Left lung (tissue), 10 donors: Measurements from ENCODE around the gene CENPB. TPM values are rescaled to one million over a fixed set of nuclear protein-coding genes. Genes with fewer than 3 reads are reported as not detected.

Source experiments
- ATAC-seq: fragments of 200-7000 bp; cut with Tn5 transposase; one replicate; pipeline ENCODE4 v1.9.1; 2020; ENCODE audit warnings: moderate library complexity
- DNase-seq, 4 donors: peaks; one replicate each; pipeline ENCODE4 v3.0.0-alpha.2; 2013 to 2020
- H3K27ac ChIP-seq, 2 donors: fragments of 200-600 bp; sonication (generic) in 1 of 2; one replicate each; pipeline versions ENCODE4 v1.5.0 to v1.8.0; 2020 to 2021
- H3K27me3 ChIP-seq, 2 donors: fragments of 200-600 bp; sonication (generic) in 1 of 2; one replicate each; pipeline versions ENCODE4 v1.5.0 to v1.8.0; 2020 to 2021
- H3K36me3 ChIP-seq, 2 donors: fragments of 200-600 bp; sonication (generic) in 1 of 2; one replicate each; pipeline versions ENCODE4 v1.5.0 to v1.8.0; 2020 to 2021
- H3K4me1 ChIP-seq, 2 donors: fragments of 200-600 bp; one replicate each; pipeline ENCODE4 v1.8.0; 2021
- H3K4me3 ChIP-seq, 2 donors: fragments of 200-600 bp; sonication (generic) in 1 of 2; one replicate each; pipeline versions ENCODE4 v1.5.0 to v1.8.0; 2020 to 2021; ENCODE audit warnings: mild to moderate bottlenecking in 1 of 2
- H3K9me3 ChIP-seq, 2 donors: fragments of 200-600 bp; sonication (generic) in 1 of 2; one replicate each; pipeline versions ENCODE4 v1.5.0 to v1.8.0; 2020 to 2021
- intact Hi-C, 2 donors: fragments of 100-400 bp; cut with DNase I; formaldehyde crosslinking; loops; one replicate each; pipeline versions ENCODE4 v1.11.2 to v1.14.2; 2022
- polyA plus RNA-seq, 6 donors: library from polyadenylated mRNA; unstranded; fragments of 120-200 nt; gene quantifications; one replicate each; pipeline ENCODE4 v1.2.1, GENCODE V29; 2013; ENCODE audit not compliant: insufficient read length in 6 of 6
- total RNA-seq, 2 donors: library from RNA; stranded (reverse); fragmentation: NEBNext Ultra II Directional; extraction: Animal tissue kit (Norgen Biotek cat#: 25700); gene quantifications; one replicate each; pipeline ENCODE4 v1.2.1, GENCODE V29; 2021
- TF ChIP-seq, protein P1 (sequence below), 2 donors: fragments of 200-600 bp; sonication (generic) in 1 of 2; IDR thresholded peaks; one replicate each; pipeline versions ENCODE4 v1.5.0 to v1.8.0; 2021; ENCODE audit warnings: antibody characterized with exemption in 2 of 2
- donor health status: DM: no; HTN: yes; CAD: no.
- donor health status: DM: no; HTN: no; CAD: no.

The CENPB gene
- total and polyA plus RNA-seq, 8 donors: 38.0 to 94.5 (median 53.4) TPM

DNA sequence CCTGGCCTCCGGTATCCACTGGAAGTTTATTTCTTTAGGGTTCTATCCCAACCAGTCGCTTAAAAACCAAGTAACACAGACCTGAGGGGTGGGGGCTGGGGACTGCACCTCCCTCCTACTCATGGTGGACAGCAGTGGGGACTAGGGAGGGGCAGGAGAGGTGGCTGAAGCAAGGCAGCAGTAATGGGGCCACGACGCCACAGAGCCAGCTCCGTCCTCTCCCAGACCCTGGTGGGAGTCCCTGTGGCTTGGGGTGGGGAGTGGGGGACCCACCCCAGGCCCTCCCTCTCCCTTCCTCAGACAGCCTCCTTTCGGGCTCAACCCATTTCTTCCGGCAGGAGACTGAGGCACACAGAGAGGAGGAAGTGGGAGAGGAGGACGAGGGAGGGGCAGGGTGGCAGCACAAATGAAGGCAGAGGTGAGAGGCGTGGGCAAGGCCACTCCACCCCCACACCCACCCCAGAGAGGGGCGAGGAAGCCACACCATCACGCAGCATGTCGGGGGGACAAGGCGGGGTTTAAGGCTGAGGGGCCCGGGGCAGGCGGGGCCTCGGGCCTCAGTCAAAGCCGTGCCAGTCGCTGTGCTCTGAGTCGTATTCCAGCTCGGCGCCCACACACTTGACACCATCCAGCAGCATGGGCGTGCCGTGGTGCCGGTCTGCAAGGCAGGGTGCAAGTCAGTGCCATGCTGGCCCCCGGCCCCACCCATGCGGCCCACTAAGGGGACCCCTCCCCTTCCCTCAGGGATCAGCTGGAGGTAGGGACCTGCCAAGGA is 32.9 kb downstream of the CENPB start:
- TF ChIP-seq, protein P1, sequence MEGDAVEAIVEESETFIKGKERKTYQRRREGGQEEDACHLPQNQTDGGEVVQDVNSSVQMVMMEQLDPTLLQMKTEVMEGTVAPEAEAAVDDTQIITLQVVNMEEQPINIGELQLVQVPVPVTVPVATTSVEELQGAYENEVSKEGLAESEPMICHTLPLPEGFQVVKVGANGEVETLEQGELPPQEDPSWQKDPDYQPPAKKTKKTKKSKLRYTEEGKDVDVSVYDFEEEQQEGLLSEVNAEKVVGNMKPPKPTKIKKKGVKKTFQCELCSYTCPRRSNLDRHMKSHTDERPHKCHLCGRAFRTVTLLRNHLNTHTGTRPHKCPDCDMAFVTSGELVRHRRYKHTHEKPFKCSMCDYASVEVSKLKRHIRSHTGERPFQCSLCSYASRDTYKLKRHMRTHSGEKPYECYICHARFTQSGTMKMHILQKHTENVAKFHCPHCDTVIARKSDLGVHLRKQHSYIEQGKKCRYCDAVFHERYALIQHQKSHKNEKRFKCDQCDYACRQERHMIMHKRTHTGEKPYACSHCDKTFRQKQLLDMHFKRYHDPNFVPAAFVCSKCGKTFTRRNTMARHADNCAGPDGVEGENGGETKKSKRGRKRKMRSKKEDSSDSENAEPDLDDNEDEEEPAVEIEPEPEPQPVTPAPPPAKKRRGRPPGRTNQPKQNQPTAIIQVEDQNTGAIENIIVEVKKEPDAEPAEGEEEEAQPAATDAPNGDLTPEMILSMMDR (IDR thresholded peaks at IDR 0.05): no peak

DNA sequence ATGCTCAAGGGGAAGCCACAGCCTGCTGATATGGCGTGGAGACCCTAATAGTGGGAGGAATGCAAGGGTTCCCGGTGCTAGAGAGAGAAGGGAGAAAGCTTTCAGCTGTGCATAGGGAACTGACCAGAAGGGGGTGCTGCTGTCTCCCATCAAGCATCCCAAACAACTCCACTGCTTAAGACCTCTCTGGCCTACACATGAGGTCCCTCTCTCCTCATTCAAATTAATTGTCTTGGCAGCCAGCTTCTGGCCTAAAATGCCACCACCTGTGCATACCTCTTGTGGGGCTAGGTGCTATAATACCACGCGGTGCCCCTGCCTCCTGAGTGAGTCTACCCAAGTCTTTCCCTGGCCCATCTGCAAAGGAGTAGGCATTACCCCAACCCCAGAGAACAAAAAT is 33.4 kb downstream of the CENPB start:
- H3K27ac ChIP-seq: no peak overlapping the region
- peaks cover 0 to 42% of the 10 kb centered on the region in 2 donors for H3K4me1 ChIP-seq
- DNase-seq: peak in 2 of 4 donors; percentile 42 to 67

More for the DNA sequence above, 32.9 kb downstream of the CENPB start:
- Histone ChIP-seq H3K4me1 (peaks cover 0 to 42% of the 10 kb centered on the region in 2 donors), H3K36me3 (peaks cover 0 to 61% of the 10 kb centered on the region in 2 donors), H3K4me3 (no peak overlapping the region), H3K27ac (no peak overlapping the region), H3K9me3 (no peaks in the 10 kb centered on the region), H3K27me3 (peaks cover 0 to 32% of the 10 kb centered on the region in 2 donors)
- no peak for ATAC-seq
- no peak for DNase-seq
- intact Hi-C loops: no loop called here

DNA sequence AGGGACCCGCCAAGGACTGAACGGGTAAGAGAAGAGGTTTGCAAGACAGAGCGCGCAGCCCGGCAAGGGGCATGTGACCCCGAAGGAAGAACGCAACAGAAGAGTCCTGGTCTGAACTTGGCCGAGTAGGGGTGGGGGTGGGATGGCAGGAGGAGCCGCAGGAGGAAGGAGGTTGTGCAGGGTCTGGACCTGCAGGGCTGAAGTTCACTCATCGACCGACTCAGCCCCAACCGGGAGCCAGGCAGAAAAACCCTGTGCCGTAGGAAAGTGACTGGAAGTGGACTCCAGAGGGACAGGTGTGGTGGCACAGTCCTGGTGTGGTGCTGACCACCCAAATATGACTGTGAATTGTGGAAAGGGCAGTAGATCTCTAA is 34.2 kb downstream of the CENPB start:
- Histone ChIP-seq H3K36me3 (peaks cover 0 to 63% of the 10 kb centered on the region in 2 donors), H3K4me3 (peak overlapping the region in 1 of 2 donors; percentile 47), H3K27ac (no peak overlapping the region), H3K4me1 (peaks cover 0 to 39% of the 10 kb centered on the region in 2 donors), H3K9me3 (no peaks in the 10 kb centered on the region), H3K27me3 (peaks cover 0 to 44% of the 10 kb centered on the region in 2 donors)
- ATAC-seq (no peak), DNase-seq (no peak)
- TF ChIP-seq, protein P1 (IDR thresholded peaks at IDR 0.05): no peak
- intact Hi-C loops: no loop called here

More for the DNA sequence above, 33.4 kb downstream of the CENPB start:
- TF ChIP-seq, protein P1 (IDR thresholded peaks at IDR 0.05): peak; percentile 57 to 82
- H3K4me3 ChIP-seq: no peak overlapping the region
- peak; percentile 86 for ATAC-seq
- intact Hi-C loops: no loop called here
- H3K9me3 ChIP-seq: no peaks in the 10 kb centered on the region
- peaks cover 0 to 38% of the 10 kb centered on the region in 2 donors for H3K27me3 ChIP-seq
- H3K36me3 ChIP-seq: peaks cover 0 to 59% of the 10 kb centered on the region in 2 donors

DNA sequence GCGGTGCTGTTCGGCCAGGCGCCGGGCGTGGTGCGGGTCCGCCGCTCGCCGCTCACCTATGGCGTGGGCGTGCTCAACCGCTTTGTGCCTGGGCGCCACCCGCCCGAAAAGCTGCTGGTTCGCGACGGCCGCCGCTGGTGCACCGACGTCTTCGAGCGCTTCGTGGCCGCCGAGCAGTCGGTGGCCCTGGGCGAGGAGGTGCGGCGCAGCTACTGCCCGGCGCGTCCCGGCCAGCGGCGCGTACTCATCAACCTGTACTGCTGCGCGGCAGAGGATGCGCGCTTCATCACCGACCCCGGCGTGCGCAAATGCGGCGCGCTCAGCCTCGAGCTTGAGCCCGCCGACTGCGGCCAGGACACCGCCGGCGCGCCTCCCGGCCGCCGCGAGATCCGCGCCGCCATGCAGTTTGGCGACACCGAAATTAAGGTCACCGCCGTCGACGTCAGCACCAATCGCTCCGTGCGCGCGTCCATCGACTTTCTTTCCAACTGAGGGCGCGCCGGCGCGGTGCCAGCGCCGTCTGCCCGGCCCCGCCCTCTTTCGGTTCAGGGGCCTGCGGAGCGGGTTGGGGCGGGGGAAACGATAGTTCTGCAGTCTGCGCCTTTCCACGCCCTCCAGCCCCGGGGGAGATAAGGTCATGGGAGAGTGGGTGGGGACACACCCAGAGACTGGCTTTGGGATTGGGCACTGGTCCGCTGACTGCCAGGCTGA is 34.7 kb downstream of the CENPB start:
- intact Hi-C loops: no loop called here
- peak overlapping the region; percentile 4 to 47 for H3K4me3 ChIP-seq
- H3K9me3 ChIP-seq: no peaks in the 10 kb centered on the region
- TF ChIP-seq, protein P1 (IDR thresholded peaks at IDR 0.05): no peak
- DNase-seq: peak in 2 of 4 donors; percentile 50 to 59
- peaks cover 0 to 35% of the 10 kb centered on the region in 2 donors for H3K4me1 ChIP-seq
- H3K27ac ChIP-seq: no peak overlapping the region
- peaks cover 0 to 44% of the 10 kb centered on the region in 2 donors for H3K27me3 ChIP-seq
- peaks cover 0 to 68% of the 10 kb centered on the region in 2 donors for H3K36me3 ChIP-seq
- peak; percentile 51 for ATAC-seq

GRCh38 chr20:3751305-3751674 is 35.2 kb downstream of the CENPB start:
- TF ChIP-seq, protein P1 (IDR thresholded peaks at IDR 0.05): no peak
- ATAC-seq: no peak
- Histone ChIP-seq H3K4me1 (peaks cover 0 to 35% of the 10 kb centered on the region in 2 donors), H3K27me3 (peaks cover 0 to 44% of the 10 kb centered on the region in 2 donors), H3K9me3 (no peaks in the 10 kb centered on the region), H3K27ac (no peak overlapping the region), H3K36me3 (peaks cover 0 to 65% of the 10 kb centered on the region in 2 donors), H3K4me3 (peak overlapping the region in 1 of 2 donors; percentile 47)
- intact Hi-C loops: no loop called here
- DNase-seq: no peak
